WTC11 (cell line): ENCODE data around the gene PRKD1. TPM values are rescaled to one million over a fixed set of nuclear protein-coding genes. Genes with fewer than 3 reads are reported as not detected.

Experiments
- ATAC-seq: fragments of 200-7000 bp; cut with Tn5 transposase; 2 replicates; pipeline ENCODE4 v1.10.0; 2021; ENCODE audit warnings: mild to moderate bottlenecking, moderate library complexity
- CTCF ChIA-PET: fragments of 300-600 bp; sonication (Branson Sonifier 250); formaldehyde crosslinking; loops from one replicate; lab custom pipeline; 2021; ENCODE audit warnings: antibody characterized with exemption; lab: Charles Lee
- POLR2A ChIA-PET: fragments of 350-600 bp; sonication (Branson Sonifier 250); formaldehyde crosslinking; loops from one replicate; lab custom pipeline; 2021; ENCODE audit warnings: antibody characterized with exemption; lab: Charles Lee
- DNase-seq: peaks from one replicate; pipeline ENCODE4 v3.0.0; 2021; ENCODE audit warnings: low spot score
- H3K27ac Mint-ChIP-seq: 2 replicates; pipeline ENCODE4 v1.8.0; 2021; ENCODE audit warnings: mixed read lengths
- H3K27me3 Mint-ChIP-seq: 2 replicates; pipeline ENCODE4 v1.8.0; 2021; ENCODE audit warnings: low read depth, mild to moderate bottlenecking, moderate library complexity, mixed read lengths
- H3K36me3 Mint-ChIP-seq: 2 replicates; pipeline ENCODE4 v1.8.0; 2021; ENCODE audit warnings: mixed read lengths
- H3K4me1 Mint-ChIP-seq: 2 replicates; pipeline ENCODE4 v1.8.0; 2022; ENCODE audit warnings: mixed read lengths
- H3K4me3 Mint-ChIP-seq: 2 replicates; pipeline ENCODE4 v1.8.0; 2021; ENCODE audit warnings: mild to moderate bottlenecking, moderate library complexity, mixed read lengths
- H3K9me3 Mint-ChIP-seq: 2 replicates; pipeline ENCODE4 v1.8.0; 2021; ENCODE audit warnings: mixed read lengths
- CBFB ChIP-seq: sonication (generic); formaldehyde crosslinking; IDR thresholded peaks from 2 replicates; pipeline ENCODE4 v1.8.1; 2022; ENCODE audit warnings: mild to moderate bottlenecking, low read depth, missing genetic modification reagents
- ELF4 ChIP-seq: sonication (generic); formaldehyde crosslinking; IDR thresholded peaks from 2 replicates; pipeline ENCODE4 v1.8.1; 2022; ENCODE audit warnings: low read depth, mild to moderate bottlenecking, moderate library complexity, missing genetic modification reagents
- JAZF1 ChIP-seq: fragments of 250-450 bp; sonication (Bioruptor Pico); IDR thresholded peaks from 2 replicates; pipeline ENCODE4 v1.9.0; 2021; ENCODE audit warnings: moderate library complexity, mild to moderate bottlenecking, inconsistent platforms
- NFATC4 ChIP-seq: fragments of 250-450 bp; sonication (Bioruptor Pico); IDR thresholded peaks from 2 replicates; pipeline ENCODE4 v1.9.0; 2021; ENCODE audit warnings: mild to moderate bottlenecking
- NFYB ChIP-seq: sonication (generic); formaldehyde crosslinking; conservative IDR thresholded peaks from 2 replicates; pipeline ENCODE4 v1.8.0; 2022; ENCODE audit warnings: low read depth, missing genetic modification reagents
- NR2C2 ChIP-seq: sonication (generic); formaldehyde crosslinking; IDR thresholded peaks from 2 replicates; pipeline ENCODE4 v1.8.0; 2022; ENCODE audit warnings: mild to moderate bottlenecking, missing genetic modification reagents
- NR3C1 ChIP-seq: sonication (generic); formaldehyde crosslinking; conservative IDR thresholded peaks from 2 replicates; pipeline ENCODE4 v1.8.1; 2023; ENCODE audit warnings: low read depth, mild to moderate bottlenecking, missing genetic modification reagents
- PRRX2 ChIP-seq: fragments of 250-450 bp; sonication (Bioruptor Pico); IDR thresholded peaks from 2 replicates; pipeline ENCODE4 v1.8.0; 2021; ENCODE audit warnings: mild to moderate bottlenecking
- TP53 ChIP-seq: sonication (generic); formaldehyde crosslinking; IDR thresholded peaks from 2 replicates; pipeline ENCODE4 v1.8.1; 2023; ENCODE audit warnings: mild to moderate bottlenecking, missing genetic modification reagents
- ZNF219 ChIP-seq: sonication (generic); formaldehyde crosslinking; IDR thresholded peaks from 2 replicates; pipeline ENCODE4 v1.8.0; 2023; ENCODE audit warnings: missing genetic modification reagents, mild to moderate bottlenecking, borderline replicate concordance
- ZNF396 ChIP-seq: fragments of 250-450 bp; sonication (Bioruptor Pico); IDR thresholded peaks from 2 replicates; pipeline ENCODE4 v1.8.0; 2021; ENCODE audit warnings: mild to moderate bottlenecking, moderate library complexity, borderline replicate concordance
- ZNF671 ChIP-seq: fragments of 250-450 bp; sonication (Bioruptor Pico); IDR thresholded peaks from 2 replicates; pipeline ENCODE4 v1.8.0; 2021; ENCODE audit warnings: mild to moderate bottlenecking
- total RNA-seq: library from RNA; stranded (reverse); gene quantifications from 3 replicates; pipeline ENCODE4 v1.2.3, GENCODE V29; 2021
- TF ChIP-seq, protein P1 (sequence below): sonication (generic); formaldehyde crosslinking; IDR thresholded peaks from 2 replicates; pipeline ENCODE4 v1.8.1; 2023; ENCODE audit warnings: mild to moderate bottlenecking, missing genetic modification reagents, borderline replicate concordance
- TF ChIP-seq, protein P2 (sequence below): sonication (generic); formaldehyde crosslinking; IDR thresholded peaks from 2 replicates; pipeline ENCODE4 v1.8.1; 2023; ENCODE audit warnings: mild to moderate bottlenecking, missing genetic modification reagents, moderate library complexity
- TF ChIP-seq, protein P3 (sequence below): fragments of 250-450 bp; sonication (Bioruptor Pico); IDR thresholded peaks from 2 replicates; pipeline ENCODE4 v1.9.0; 2021; ENCODE audit warnings: mild to moderate bottlenecking
- TF ChIP-seq, protein P4 (sequence below): fragments of 200-600 bp; IDR thresholded peaks from 2 replicates; pipeline ENCODE4 v1.8.0; 2022; ENCODE audit warnings: antibody characterized with exemption
- TF ChIP-seq, protein P5 (sequence below): sonication (generic); formaldehyde crosslinking; IDR thresholded peaks from 2 replicates; pipeline ENCODE4 v1.8.0; 2022; ENCODE audit warnings: mild to moderate bottlenecking, missing genetic modification reagents
- TF ChIP-seq, protein P6 (sequence below): sonication (generic); formaldehyde crosslinking; IDR thresholded peaks from 2 replicates; pipeline ENCODE4 v1.8.1; 2022; ENCODE audit warnings: low read depth, mild to moderate bottlenecking, moderate library complexity, missing genetic modification reagents, borderline replicate concordance

The PRKD1 gene
- total RNA-seq, 1 experiment from 2014 or later: 7.6 TPM

DNA sequence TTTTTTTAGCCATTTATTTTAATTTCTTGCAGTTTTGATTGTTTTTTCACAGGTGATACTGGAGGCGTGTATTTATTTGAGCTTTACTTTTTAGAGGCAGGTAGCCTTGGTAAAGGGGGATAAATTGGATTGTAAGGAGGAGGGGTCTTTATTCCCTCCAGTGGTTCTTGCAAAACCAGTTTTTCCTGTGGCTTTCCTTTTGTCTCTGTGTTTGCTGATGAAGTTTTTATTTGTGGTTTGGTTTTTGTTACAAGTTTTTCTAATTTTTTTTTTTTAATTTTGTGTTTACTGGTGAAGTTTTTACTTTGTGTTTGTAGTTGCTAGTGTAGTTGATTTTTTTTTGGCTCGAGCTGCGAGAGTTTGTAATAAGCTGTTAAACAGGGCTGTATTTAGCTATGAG lies 278.5 kb downstream of the PRKD1 start (continued):
- TF ChIP-seq, protein P1, sequence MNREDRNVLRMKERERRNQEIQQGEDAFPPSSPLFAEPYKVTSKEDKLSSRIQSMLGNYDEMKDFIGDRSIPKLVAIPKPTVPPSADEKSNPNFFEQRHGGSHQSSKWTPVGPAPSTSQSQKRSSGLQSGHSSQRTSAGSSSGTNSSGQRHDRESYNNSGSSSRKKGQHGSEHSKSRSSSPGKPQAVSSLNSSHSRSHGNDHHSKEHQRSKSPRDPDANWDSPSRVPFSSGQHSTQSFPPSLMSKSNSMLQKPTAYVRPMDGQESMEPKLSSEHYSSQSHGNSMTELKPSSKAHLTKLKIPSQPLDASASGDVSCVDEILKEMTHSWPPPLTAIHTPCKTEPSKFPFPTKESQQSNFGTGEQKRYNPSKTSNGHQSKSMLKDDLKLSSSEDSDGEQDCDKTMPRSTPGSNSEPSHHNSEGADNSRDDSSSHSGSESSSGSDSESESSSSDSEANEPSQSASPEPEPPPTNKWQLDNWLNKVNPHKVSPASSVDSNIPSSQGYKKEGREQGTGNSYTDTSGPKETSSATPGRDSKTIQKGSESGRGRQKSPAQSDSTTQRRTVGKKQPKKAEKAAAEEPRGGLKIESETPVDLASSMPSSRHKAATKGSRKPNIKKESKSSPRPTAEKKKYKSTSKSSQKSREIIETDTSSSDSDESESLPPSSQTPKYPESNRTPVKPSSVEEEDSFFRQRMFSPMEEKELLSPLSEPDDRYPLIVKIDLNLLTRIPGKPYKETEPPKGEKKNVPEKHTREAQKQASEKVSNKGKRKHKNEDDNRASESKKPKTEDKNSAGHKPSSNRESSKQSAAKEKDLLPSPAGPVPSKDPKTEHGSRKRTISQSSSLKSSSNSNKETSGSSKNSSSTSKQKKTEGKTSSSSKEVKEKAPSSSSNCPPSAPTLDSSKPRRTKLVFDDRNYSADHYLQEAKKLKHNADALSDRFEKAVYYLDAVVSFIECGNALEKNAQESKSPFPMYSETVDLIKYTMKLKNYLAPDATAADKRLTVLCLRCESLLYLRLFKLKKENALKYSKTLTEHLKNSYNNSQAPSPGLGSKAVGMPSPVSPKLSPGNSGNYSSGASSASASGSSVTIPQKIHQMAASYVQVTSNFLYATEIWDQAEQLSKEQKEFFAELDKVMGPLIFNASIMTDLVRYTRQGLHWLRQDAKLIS (CRISPR knock-in tag): no peak
- TF ChIP-seq NR3C1: no peak
- no peak for TF ChIP-seq JAZF1 (CRISPR knock-in tag)
- no peak for TF ChIP-seq NFATC4 (CRISPR knock-in tag)
- TF ChIP-seq ZNF396 (CRISPR knock-in tag): no peak
- TF ChIP-seq, all 79 proteins: peak for 0

DNA sequence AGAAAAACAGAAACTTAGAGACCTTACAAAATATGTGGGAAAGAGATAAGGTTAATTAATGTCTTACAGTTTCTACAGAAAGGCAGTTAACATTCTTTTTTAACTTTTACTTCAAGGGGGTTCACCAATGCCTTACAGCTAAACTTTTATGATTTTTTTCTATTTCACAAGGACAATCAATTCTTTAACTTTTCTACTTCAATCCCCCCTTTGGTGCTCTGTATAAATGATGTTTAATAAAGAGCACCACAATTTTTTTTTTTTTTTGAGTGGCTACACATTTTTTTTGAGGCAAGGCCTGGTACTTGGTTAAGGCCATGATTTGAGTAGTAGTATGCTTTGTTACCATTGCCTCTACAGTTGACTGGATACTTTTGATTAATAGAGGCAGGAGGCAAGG lies 279.6 kb downstream of the PRKD1 start:
- Mint-ChIP-seq H3K36me3 (peaks cover 39% of the 10 kb centered on the region), H3K9me3 (peaks cover 38% of the 10 kb centered on the region), H3K4me1 (peaks cover 29% of the 10 kb centered on the region), H3K27me3 (peaks cover 3% of the 10 kb centered on the region; the same call in 1 of the 2 replicates), H3K27ac (no peak overlapping the region), H3K4me3 (no peak overlapping the region)
- CTCF ChIA-PET: no interaction called here
- DNase-seq: no peak
- POLR2A ChIA-PET: no interaction called here
- ATAC-seq: no peak
- TF ChIP-seq, protein P2, sequence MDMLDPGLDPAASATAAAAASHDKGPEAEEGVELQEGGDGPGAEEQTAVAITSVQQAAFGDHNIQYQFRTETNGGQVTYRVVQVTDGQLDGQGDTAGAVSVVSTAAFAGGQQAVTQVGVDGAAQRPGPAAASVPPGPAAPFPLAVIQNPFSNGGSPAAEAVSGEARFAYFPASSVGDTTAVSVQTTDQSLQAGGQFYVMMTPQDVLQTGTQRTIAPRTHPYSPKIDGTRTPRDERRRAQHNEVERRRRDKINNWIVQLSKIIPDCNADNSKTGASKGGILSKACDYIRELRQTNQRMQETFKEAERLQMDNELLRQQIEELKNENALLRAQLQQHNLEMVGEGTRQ (CRISPR knock-in tag): no peak
- TF ChIP-seq, protein P3, sequence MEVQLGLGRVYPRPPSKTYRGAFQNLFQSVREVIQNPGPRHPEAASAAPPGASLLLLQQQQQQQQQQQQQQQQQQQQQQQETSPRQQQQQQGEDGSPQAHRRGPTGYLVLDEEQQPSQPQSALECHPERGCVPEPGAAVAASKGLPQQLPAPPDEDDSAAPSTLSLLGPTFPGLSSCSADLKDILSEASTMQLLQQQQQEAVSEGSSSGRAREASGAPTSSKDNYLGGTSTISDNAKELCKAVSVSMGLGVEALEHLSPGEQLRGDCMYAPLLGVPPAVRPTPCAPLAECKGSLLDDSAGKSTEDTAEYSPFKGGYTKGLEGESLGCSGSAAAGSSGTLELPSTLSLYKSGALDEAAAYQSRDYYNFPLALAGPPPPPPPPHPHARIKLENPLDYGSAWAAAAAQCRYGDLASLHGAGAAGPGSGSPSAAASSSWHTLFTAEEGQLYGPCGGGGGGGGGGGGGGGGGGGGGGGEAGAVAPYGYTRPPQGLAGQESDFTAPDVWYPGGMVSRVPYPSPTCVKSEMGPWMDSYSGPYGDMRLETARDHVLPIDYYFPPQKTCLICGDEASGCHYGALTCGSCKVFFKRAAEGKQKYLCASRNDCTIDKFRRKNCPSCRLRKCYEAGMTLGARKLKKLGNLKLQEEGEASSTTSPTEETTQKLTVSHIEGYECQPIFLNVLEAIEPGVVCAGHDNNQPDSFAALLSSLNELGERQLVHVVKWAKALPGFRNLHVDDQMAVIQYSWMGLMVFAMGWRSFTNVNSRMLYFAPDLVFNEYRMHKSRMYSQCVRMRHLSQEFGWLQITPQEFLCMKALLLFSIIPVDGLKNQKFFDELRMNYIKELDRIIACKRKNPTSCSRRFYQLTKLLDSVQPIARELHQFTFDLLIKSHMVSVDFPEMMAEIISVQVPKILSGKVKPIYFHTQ (CRISPR knock-in tag): no peak
- no peak for TF ChIP-seq NFYB
- no peak for TF ChIP-seq ZNF219 (CRISPR knock-in tag)
- no peak for TF ChIP-seq TP53 (CRISPR knock-in tag)
- no peak for TF ChIP-seq CBFB (CRISPR knock-in tag)
- no peak for TF ChIP-seq ZNF396 (CRISPR knock-in tag)
- TF ChIP-seq ELF4 (CRISPR knock-in tag): no peak
- no peak for TF ChIP-seq NR2C2 (CRISPR knock-in tag)
- TF ChIP-seq, protein P4, sequence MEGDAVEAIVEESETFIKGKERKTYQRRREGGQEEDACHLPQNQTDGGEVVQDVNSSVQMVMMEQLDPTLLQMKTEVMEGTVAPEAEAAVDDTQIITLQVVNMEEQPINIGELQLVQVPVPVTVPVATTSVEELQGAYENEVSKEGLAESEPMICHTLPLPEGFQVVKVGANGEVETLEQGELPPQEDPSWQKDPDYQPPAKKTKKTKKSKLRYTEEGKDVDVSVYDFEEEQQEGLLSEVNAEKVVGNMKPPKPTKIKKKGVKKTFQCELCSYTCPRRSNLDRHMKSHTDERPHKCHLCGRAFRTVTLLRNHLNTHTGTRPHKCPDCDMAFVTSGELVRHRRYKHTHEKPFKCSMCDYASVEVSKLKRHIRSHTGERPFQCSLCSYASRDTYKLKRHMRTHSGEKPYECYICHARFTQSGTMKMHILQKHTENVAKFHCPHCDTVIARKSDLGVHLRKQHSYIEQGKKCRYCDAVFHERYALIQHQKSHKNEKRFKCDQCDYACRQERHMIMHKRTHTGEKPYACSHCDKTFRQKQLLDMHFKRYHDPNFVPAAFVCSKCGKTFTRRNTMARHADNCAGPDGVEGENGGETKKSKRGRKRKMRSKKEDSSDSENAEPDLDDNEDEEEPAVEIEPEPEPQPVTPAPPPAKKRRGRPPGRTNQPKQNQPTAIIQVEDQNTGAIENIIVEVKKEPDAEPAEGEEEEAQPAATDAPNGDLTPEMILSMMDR: no peak
- TF ChIP-seq PRRX2 (CRISPR knock-in tag): no peak
- no peak for TF ChIP-seq ZNF671 (CRISPR knock-in tag)
- no peak for TF ChIP-seq JAZF1 (CRISPR knock-in tag)
- TF ChIP-seq, protein P5, sequence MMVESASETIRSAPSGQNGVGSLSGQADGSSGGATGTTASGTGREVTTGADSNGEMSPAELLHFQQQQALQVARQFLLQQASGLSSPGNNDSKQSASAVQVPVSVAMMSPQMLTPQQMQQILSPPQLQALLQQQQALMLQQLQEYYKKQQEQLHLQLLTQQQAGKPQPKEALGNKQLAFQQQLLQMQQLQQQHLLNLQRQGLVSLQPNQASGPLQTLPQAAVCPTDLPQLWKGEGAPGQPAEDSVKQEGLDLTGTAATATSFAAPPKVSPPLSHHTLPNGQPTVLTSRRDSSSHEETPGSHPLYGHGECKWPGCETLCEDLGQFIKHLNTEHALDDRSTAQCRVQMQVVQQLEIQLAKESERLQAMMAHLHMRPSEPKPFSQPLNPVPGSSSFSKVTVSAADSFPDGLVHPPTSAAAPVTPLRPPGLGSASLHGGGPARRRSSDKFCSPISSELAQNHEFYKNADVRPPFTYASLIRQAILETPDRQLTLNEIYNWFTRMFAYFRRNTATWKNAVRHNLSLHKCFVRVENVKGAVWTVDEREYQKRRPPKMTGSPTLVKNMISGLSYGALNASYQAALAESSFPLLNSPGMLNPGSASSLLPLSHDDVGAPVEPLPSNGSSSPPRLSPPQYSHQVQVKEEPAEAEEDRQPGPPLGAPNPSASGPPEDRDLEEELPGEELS (CRISPR knock-in tag): no peak
- TF ChIP-seq, protein P6, sequence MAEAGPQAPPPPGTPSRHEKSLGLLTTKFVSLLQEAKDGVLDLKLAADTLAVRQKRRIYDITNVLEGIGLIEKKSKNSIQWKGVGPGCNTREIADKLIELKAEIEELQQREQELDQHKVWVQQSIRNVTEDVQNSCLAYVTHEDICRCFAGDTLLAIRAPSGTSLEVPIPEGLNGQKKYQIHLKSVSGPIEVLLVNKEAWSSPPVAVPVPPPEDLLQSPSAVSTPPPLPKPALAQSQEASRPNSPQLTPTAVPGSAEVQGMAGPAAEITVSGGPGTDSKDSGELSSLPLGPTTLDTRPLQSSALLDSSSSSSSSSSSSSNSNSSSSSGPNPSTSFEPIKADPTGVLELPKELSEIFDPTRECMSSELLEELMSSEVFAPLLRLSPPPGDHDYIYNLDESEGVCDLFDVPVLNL (CRISPR knock-in tag): no peak
